Activated naive CD4-positive, alpha-beta T cell treated with anti-CD3 and anti-CD28 coated beads, Interleukin-2, amount 50 U/mL, for 72 hours (primary cell): ENCODE results near the gene CPVL. TPM values are rescaled to one million over a fixed set of nuclear protein-coding genes. Genes with fewer than 3 reads are reported as not detected.
"Not testable (repeated sequence)": the region's sequence is repeated elsewhere in the genome, so short reads cannot be mapped to it uniquely, and the experiment has no call there.

Experiments
- ATAC-seq, 2 donors: fragments of 150-1000 bp; cut with Tn5 transposase; 2 replicates each; pipeline ENCODE4 v1.10.0; 2021; ENCODE audit warnings: mild to moderate bottlenecking in 2 of 2, moderate library complexity in 2 of 2
- DNase-seq, 2 donors: peaks; one replicate each; pipeline ENCODE4 v3.0.0; 2021 to 2022; ENCODE audit warnings: low spot score in 2 of 2
- H3K27ac Mint-ChIP-seq, 2 donors: one replicate each; pipeline ENCODE4 v1.8.0; 2022; ENCODE audit warnings: mild to moderate bottlenecking in 2 of 2, mixed read lengths in 2 of 2
- H3K36me3 Mint-ChIP-seq, 2 donors: one replicate each; pipeline ENCODE4 v1.8.0; 2022; ENCODE audit warnings: mixed read lengths in 2 of 2
- H3K9me3 Mint-ChIP-seq, 2 donors: one replicate each; pipeline ENCODE4 v1.8.0; 2022; ENCODE audit warnings: mixed read lengths in 2 of 2
- total RNA-seq, 2 donors: library from RNA; stranded (reverse); gene quantifications; one replicate each; pipeline ENCODE4 v1.2.3, GENCODE V29; 2022

Gene CPVL
- total RNA-seq, 2 donors from 2014 or later = not detected

GRCh38 chr7:29138588-29138987 is 7.7 kb downstream of the CPVL start:
- H3K9me3 Mint-ChIP-seq = peaks cover 0 to 3% of the 10 kb centered on the region in 2 donors
- no peak for ATAC-seq
- H3K36me3 Mint-ChIP-seq = no peaks in the 10 kb centered on the region
- H3K27ac Mint-ChIP-seq = no peak overlapping the region
- DNase-seq = no peak

- Mint-ChIP-seq H3K9me3 (no peaks in the 10 kb centered on the region), H3K36me3 (no peaks in the 10 kb centered on the region), H3K27ac (no peak overlapping the region)
- ATAC-seq (no peak), DNase-seq (no peak)
Measured at GRCh38 chr7:29135846-29136245, 10.5 kb downstream of the CPVL start.

- no peak for ATAC-seq
- H3K27ac Mint-ChIP-seq = no peak overlapping the region
- H3K9me3 Mint-ChIP-seq = no peaks in the 10 kb centered on the region
- no peak for DNase-seq
- no peaks in the 10 kb centered on the region for H3K36me3 Mint-ChIP-seq
Measured at GRCh38 chr7:29132980-29133379, 13.4 kb downstream of the CPVL start.

- H3K36me3 Mint-ChIP-seq = no peaks in the 10 kb centered on the region
- H3K27ac Mint-ChIP-seq = no peak overlapping the region
- no peak for ATAC-seq
- DNase-seq = no peak
- H3K9me3 Mint-ChIP-seq = no peaks in the 10 kb centered on the region
Measured at GRCh38 chr7:29131678-29132077, 14.7 kb downstream of the CPVL start.

GRCh38 chr7:29130096-29130495 is 16.2 kb downstream of the CPVL start:
- ATAC-seq = no peak
- no peak for DNase-seq
- H3K27ac Mint-ChIP-seq = no peak overlapping the region
- H3K9me3 Mint-ChIP-seq = no peaks in the 10 kb centered on the region
- no peaks in the 10 kb centered on the region for H3K36me3 Mint-ChIP-seq

- no peaks in the 10 kb centered on the region for H3K36me3 Mint-ChIP-seq
- ATAC-seq = no peak
- H3K9me3 Mint-ChIP-seq = no peaks in the 10 kb centered on the region
- no peak overlapping the region for H3K27ac Mint-ChIP-seq
- DNase-seq = no peak
Measured at GRCh38 chr7:29127527-29127926, 18.8 kb downstream of the CPVL start.

GRCh38 chr7:29126804-29127203 is 19.5 kb downstream of the CPVL start:
- no peak for DNase-seq
- Mint-ChIP-seq H3K9me3 (no peaks in the 10 kb centered on the region), H3K27ac (no peak overlapping the region), H3K36me3 (no peaks in the 10 kb centered on the region)
- ATAC-seq = no peak

GRCh38 chr7:29123626-29124190 is 22.6 kb downstream of the CPVL start:
- no peak overlapping the region for H3K27ac Mint-ChIP-seq
- no peaks in the 10 kb centered on the region for H3K9me3 Mint-ChIP-seq
- no peak for DNase-seq

GRCh38 chr7:29122759-29123158 is 23.6 kb downstream of the CPVL start:
- Mint-ChIP-seq H3K9me3 (no peaks in the 10 kb centered on the region), H3K27ac (no peak overlapping the region), H3K36me3 (no peaks in the 10 kb centered on the region)
- no peak for DNase-seq
- no peak for ATAC-seq

More at GRCh38 chr7:29123626-29124190, 22.6 kb downstream of the CPVL start:
- H3K36me3 Mint-ChIP-seq = no peaks in the 10 kb centered on the region
- no peak for ATAC-seq

- Mint-ChIP-seq H3K36me3 (no peaks in the 10 kb centered on the region), H3K27ac (no peak overlapping the region), H3K9me3 (no peaks in the 10 kb centered on the region)
- DNase-seq (no peak), ATAC-seq (no peak)
Measured at GRCh38 chr7:29122081-29122480, 24.3 kb downstream of the CPVL start.

- ATAC-seq (no peak), DNase-seq (no peak)
- Mint-ChIP-seq H3K9me3 (no peaks in the 10 kb centered on the region), H3K27ac (no peak overlapping the region), H3K36me3 (no peaks in the 10 kb centered on the region)
Measured at GRCh38 chr7:29120955-29121354, 25.4 kb downstream of the CPVL start.

- Mint-ChIP-seq H3K36me3 (no peaks in the 10 kb centered on the region), H3K9me3 (no peaks in the 10 kb centered on the region), H3K27ac (no peak overlapping the region)
- ATAC-seq (no peak), DNase-seq (no peak)
Measured at GRCh38 chr7:29119538-29119937, 26.8 kb downstream of the CPVL start.

GRCh38 chr7:29116361-29117200 is 29.8 kb downstream of the CPVL start:
- no peak for DNase-seq
- Mint-ChIP-seq H3K36me3 (no peaks in the 10 kb centered on the region), H3K27ac (no peak overlapping the region), H3K9me3 (no peaks in the 10 kb centered on the region)
- no peak for ATAC-seq

GRCh38 chr7:29115753-29116152 is 30.6 kb downstream of the CPVL start:
- ATAC-seq = no peak
- peaks cover 0 to under 1% of the 10 kb centered on the region in 2 donors for H3K9me3 Mint-ChIP-seq
- DNase-seq = no peak
- no peak overlapping the region for H3K27ac Mint-ChIP-seq
- H3K36me3 Mint-ChIP-seq = no peaks in the 10 kb centered on the region

GRCh38 chr7:29115130-29115687 is 31.1 kb downstream of the CPVL start:
- Mint-ChIP-seq H3K9me3 (peaks cover 0 to 4% of the 10 kb centered on the region in 2 donors), H3K36me3 (no peaks in the 10 kb centered on the region), H3K27ac (no peak overlapping the region)
- ATAC-seq (no peak), DNase-seq (no peak)

GRCh38 chr7:29114266-29114665 is 32.1 kb downstream of the CPVL start:
- peak; percentile 53 to 67 for ATAC-seq
- DNase-seq, H3K9me3 Mint-ChIP-seq, H3K36me3 Mint-ChIP-seq, H3K27ac Mint-ChIP-seq: not testable (repeated sequence)

GRCh38 chr7:29113384-29114102 is 32.8 kb downstream of the CPVL start:
- DNase-seq (no peak), ATAC-seq (peak; percentile 82 to 83)
- peaks cover 0 to 4% of the 10 kb centered on the region in 2 donors for H3K9me3 Mint-ChIP-seq
- H3K36me3 Mint-ChIP-seq = no peaks in the 10 kb centered on the region
- no peak overlapping the region for H3K27ac Mint-ChIP-seq
